ENCODE data around the gene DNASE1L2. TPM values are rescaled to one million over a fixed set of nuclear protein-coding genes. Genes with fewer than 3 reads are reported as not detected.

Gene DNASE1L2
- total and polyA plus RNA-seq, 10 of the 15 experiments (the other 5 are each of a cell fraction or from before 2014, with no cell fraction given), result 0.06 to 1.5 (median 0.29) TPM

GRCh38 chr16:2278272-2278608 lies 42.0 kb downstream of the DNASE1L2 start:
- Histone ChIP-seq H3K79me2 (ENCODE audit: control insufficient read depth, insufficient read depth, low read length) (no peaks in the 10 kb centered on the region), H3K36me3 (ENCODE audit: control insufficient read depth in 2 of 2, insufficient read depth in 2 of 2, low read length in 1 of 2) (no peaks in the 10 kb centered on the region), H3K27ac (ENCODE audit: control insufficient read depth, insufficient read depth) (no peak overlapping the region), H2AFZ (ENCODE audit: control insufficient read depth, low read depth, low read length) (no peak overlapping the region), H3K4me1 (ENCODE audit: control insufficient read depth, insufficient read depth, low read length) (no peaks in the 10 kb centered on the region), H3K9me3 (replicated peaks; ENCODE audit: control insufficient read depth, insufficient read depth, low read length) (no peaks in the 10 kb centered on the region), H3K4me2 (ENCODE audit: control insufficient read depth, insufficient read depth) (no peak overlapping the region), H3K4me3 (no peak overlapping the region), H3K27me3 (replicated peaks in 1 of 2; ENCODE audit: control insufficient read depth in 2 of 2, insufficient read depth in 2 of 2, low read length in 1 of 2) (no peaks in the 10 kb centered on the region), H4K20me1 (ENCODE audit: control insufficient read depth, insufficient read depth) (no peaks in the 10 kb centered on the region), H3K9ac (ENCODE audit: control insufficient read depth, insufficient read depth, low read length) (no peak overlapping the region)
- ATAC-seq, result no peak; the same call in 2 of the 3 replicates
- ChIA-PET RAD21 (ENCODE audit: unreplicated experiment) (no interaction called here), CTCF (no interaction called here), SMC1A (ENCODE audit: uncharacterized antibody, unreplicated experiment) (no interaction called here), POLR2A (no interaction called here)
- no peak for DNase-seq (ENCODE audit: low read depth, low spot score)
- FAIRE-seq, result no peak
- WGBS (ENCODE audit: insufficient coverage, insufficient replicate concordance, low lambda C conversion rate, missing lambda C conversion rate), result 87% methylated on average over 14 of the region's 14 CpGs
- in situ Hi-C loops (cut with MboI), result no loop called here
- BruUV-seq (replicated peaks), result no TSS peak
- intact Hi-C loops (cut with micrococcal nuclease; ENCODE audit: unreplicated experiment), result no loop called here
- no peak for TF ChIP-seq PKNOX1 (IDR thresholded peaks at IDR 0.05)
- no peak for TF ChIP-seq CHD1 (IDR thresholded peaks at IDR 0.05; ENCODE audit: low read depth, low read length)
- no peak for TF ChIP-seq SRF (IDR thresholded peaks at IDR 0.05; ENCODE audit: low read depth in 2 of 2, low read length in 2 of 2)
- no peak for TF ChIP-seq EZH2 (IDR thresholded peaks at IDR 0.05; ENCODE audit: borderline replicate concordance, control insufficient read depth, low read depth, low read length)
- TF ChIP-seq DPF2 (IDR thresholded peaks at IDR 0.05), result no peak
- TF ChIP-seq CTCF (IDR thresholded peaks at IDR 0.05 in 2 of 3, conservative IDR thresholded peaks at IDR 0.05 in 1 of 3; ENCODE audit: control insufficient read depth in 2 of 3, extremely low read depth in 1 of 3, insufficient read depth in 1 of 3, low read depth in 3 of 3, low read length in 3 of 3), result no peak
- TF ChIP-seq ZNF384 (IDR thresholded peaks at IDR 0.05; ENCODE audit: borderline replicate concordance, low read depth, low read length), result no peak
- TF ChIP-seq ELK1 (IDR thresholded peaks at IDR 0.05; ENCODE audit: low read depth, low read length), result no peak
- TF ChIP-seq CREB1 (IDR thresholded peaks at IDR 0.05; ENCODE audit: low read depth), result no peak
- no peak for TF ChIP-seq RELB (IDR thresholded peaks at IDR 0.05; ENCODE audit: low read depth)
- no peak for TF ChIP-seq SKIL (IDR thresholded peaks at IDR 0.05; ENCODE audit: low read depth, poor library complexity, severe bottlenecking)
- no peak for TF ChIP-seq NKRF (conservative IDR thresholded peaks at IDR 0.05)

Measured in GM12878 (cell line).